GM12801 (cell line): ENCODE results near the gene NEDD9.

ENCODE experiments used
- CTCF ChIP-seq: IDR thresholded peaks from one replicate; pipeline ENCODE4 v1.5.1; 2011; ENCODE audit warnings: control low read depth; ENCODE audit not compliant: insufficient read length; ENCODE audit errors: extremely low read depth

The NEDD9 gene

GRCh38 chr6:11276911-11277274 is 44.4 kb upstream of the NEDD9 start:
- TF ChIP-seq CTCF = no peak

GRCh38 chr6:11276228-11276627 is 43.8 kb upstream of the NEDD9 start:
- TF ChIP-seq CTCF = no peak

DNA sequence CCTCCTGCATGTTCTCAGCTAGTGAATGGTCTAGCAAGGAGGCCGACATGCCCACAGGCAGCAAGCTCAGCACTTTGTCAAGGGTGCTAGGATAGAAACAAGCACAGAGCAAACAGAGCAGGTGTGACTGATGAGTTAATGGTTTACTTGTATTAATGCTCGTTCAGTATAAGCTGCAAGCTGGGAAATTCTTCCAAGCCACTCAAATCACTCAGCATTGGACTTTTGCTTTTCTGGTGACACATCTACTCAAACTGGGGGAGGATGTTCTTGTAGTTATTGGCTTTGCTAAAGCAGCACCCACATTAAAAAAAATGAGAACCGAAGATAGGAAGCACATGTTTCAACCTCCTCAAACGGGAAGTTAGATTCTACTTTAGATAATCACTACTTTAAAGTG is 43.1 kb upstream of the NEDD9 start:
- no peak for TF ChIP-seq CTCF

DNA sequence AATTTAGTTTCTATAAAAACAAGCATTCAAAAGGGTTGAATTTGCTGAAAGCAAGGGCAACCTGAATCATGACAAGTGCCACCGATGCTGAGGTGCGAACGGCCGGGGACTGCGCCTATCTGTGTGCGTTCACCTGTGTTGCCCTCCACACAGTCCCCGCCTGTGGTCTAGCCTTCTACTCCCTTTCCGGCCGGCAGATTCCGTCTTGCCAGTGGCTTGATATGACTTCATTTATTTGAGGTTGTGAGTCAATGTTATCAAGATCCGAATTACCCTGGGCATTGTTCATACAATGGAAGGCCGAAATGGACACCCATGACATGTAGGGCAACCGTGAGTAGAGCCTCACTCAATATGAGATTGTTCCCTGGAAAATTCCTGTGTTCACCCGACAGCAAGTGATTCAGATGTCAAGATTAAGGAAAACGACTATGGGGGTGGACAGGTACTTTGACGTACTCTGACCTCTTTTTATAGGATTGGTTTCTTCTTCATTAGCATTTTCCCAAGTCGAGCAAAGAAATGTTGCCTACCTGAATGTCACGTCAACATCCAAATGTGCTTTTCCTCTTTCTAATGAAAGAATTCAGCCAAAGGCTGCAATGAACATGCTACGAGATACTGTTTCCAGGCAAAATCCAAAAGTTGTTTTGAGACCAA is 41.1 kb upstream of the NEDD9 start:
- no peak for TF ChIP-seq CTCF

GRCh38 chr6:11272491-11273192 is 40.2 kb upstream of the NEDD9 start:
- no peak for TF ChIP-seq CTCF

- no peak for TF ChIP-seq CTCF
Measured at GRCh38 chr6:11271228-11272020, 39.0 kb upstream of the NEDD9 start.
